ENCODE results near the gene OR2K2.
"Not testable (repeated sequence)": the region's sequence is repeated elsewhere in the genome, so short reads cannot be mapped to it uniquely, and the experiment has no call there.

DNA sequence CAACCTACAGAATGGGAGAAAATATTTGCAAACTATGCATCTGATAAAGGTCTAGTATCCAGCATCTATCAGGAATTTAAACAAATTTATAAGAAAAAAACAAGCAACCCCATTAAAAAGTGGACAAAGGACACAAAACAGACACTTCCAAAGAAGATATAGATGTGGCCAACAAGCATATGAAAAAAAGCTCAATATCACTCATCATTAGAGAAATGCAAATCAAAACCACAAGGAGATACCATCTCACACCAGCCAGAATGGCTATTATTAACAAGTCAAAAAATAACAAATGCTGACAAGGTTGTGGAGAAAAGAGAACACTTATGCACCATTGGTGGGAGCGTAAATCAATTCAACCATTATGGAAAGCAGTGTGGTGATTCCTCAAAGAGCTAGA, 49.2 kb downstream of the OR2K2 start:
- TF ChIP-seq, protein P1, sequence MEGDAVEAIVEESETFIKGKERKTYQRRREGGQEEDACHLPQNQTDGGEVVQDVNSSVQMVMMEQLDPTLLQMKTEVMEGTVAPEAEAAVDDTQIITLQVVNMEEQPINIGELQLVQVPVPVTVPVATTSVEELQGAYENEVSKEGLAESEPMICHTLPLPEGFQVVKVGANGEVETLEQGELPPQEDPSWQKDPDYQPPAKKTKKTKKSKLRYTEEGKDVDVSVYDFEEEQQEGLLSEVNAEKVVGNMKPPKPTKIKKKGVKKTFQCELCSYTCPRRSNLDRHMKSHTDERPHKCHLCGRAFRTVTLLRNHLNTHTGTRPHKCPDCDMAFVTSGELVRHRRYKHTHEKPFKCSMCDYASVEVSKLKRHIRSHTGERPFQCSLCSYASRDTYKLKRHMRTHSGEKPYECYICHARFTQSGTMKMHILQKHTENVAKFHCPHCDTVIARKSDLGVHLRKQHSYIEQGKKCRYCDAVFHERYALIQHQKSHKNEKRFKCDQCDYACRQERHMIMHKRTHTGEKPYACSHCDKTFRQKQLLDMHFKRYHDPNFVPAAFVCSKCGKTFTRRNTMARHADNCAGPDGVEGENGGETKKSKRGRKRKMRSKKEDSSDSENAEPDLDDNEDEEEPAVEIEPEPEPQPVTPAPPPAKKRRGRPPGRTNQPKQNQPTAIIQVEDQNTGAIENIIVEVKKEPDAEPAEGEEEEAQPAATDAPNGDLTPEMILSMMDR (IDR thresholded peaks at IDR 0.05), result not testable (repeated sequence)
- TF ChIP-seq POLR2AphosphoS5 (IDR thresholded peaks at IDR 0.05; ENCODE audit: low read depth, low read length); SIN3A (IDR thresholded peaks at IDR 0.05; ENCODE audit: borderline replicate concordance, insufficient read depth, low read depth, low read length); TCF7L2 (IDR thresholded peaks at IDR 0.05; ENCODE audit: low read depth, low read length): not testable (repeated sequence)
- TF ChIP-seq, protein P2, sequence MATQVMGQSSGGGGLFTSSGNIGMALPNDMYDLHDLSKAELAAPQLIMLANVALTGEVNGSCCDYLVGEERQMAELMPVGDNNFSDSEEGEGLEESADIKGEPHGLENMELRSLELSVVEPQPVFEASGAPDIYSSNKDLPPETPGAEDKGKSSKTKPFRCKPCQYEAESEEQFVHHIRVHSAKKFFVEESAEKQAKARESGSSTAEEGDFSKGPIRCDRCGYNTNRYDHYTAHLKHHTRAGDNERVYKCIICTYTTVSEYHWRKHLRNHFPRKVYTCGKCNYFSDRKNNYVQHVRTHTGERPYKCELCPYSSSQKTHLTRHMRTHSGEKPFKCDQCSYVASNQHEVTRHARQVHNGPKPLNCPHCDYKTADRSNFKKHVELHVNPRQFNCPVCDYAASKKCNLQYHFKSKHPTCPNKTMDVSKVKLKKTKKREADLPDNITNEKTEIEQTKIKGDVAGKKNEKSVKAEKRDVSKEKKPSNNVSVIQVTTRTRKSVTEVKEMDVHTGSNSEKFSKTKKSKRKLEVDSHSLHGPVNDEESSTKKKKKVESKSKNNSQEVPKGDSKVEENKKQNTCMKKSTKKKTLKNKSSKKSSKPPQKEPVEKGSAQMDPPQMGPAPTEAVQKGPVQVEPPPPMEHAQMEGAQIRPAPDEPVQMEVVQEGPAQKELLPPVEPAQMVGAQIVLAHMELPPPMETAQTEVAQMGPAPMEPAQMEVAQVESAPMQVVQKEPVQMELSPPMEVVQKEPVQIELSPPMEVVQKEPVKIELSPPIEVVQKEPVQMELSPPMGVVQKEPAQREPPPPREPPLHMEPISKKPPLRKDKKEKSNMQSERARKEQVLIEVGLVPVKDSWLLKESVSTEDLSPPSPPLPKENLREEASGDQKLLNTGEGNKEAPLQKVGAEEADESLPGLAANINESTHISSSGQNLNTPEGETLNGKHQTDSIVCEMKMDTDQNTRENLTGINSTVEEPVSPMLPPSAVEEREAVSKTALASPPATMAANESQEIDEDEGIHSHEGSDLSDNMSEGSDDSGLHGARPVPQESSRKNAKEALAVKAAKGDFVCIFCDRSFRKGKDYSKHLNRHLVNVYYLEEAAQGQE (IDR thresholded peaks at IDR 0.05; ENCODE audit: insufficient read depth in 1 of 2, low read depth in 2 of 2, low read length in 1 of 2), result not testable (repeated sequence)

Measured in Panc1 (cell line).